ENCODE measurements around the gene FAM50B.

GRCh38 chr6:3888153-3888957 lies 39.2 kb downstream of the FAM50B start:
- TF ChIP-seq, protein P1, sequence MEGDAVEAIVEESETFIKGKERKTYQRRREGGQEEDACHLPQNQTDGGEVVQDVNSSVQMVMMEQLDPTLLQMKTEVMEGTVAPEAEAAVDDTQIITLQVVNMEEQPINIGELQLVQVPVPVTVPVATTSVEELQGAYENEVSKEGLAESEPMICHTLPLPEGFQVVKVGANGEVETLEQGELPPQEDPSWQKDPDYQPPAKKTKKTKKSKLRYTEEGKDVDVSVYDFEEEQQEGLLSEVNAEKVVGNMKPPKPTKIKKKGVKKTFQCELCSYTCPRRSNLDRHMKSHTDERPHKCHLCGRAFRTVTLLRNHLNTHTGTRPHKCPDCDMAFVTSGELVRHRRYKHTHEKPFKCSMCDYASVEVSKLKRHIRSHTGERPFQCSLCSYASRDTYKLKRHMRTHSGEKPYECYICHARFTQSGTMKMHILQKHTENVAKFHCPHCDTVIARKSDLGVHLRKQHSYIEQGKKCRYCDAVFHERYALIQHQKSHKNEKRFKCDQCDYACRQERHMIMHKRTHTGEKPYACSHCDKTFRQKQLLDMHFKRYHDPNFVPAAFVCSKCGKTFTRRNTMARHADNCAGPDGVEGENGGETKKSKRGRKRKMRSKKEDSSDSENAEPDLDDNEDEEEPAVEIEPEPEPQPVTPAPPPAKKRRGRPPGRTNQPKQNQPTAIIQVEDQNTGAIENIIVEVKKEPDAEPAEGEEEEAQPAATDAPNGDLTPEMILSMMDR (IDR thresholded peaks at IDR 0.05; ENCODE audit: low read depth, low read length, poor library complexity, severe bottlenecking), result no peak
- TF ChIP-seq EZH2phosphoT487 (IDR thresholded peaks at IDR 0.05; ENCODE audit: borderline replicate concordance, low read length), result no peak
